ENCODE measurements around the gene IGF2BP3.

GRCh38 chr7:23490357-23491135 is 20.3 kb upstream of the IGF2BP3 start:
- no peak for TF ChIP-seq CTCF (conservative IDR thresholded peaks at IDR 0.05; ENCODE audit: low read depth, low read length)
- no peak for TF ChIP-seq EZH2 (IDR thresholded peaks at IDR 0.05; ENCODE audit: borderline replicate concordance, low read depth, low read length, poor library complexity, severe bottlenecking)
